Neutrophil (primary cell): Measurements from ENCODE around the gene GBA3.

Source experiments
- H3K27ac ChIP-seq: fragments of 200-600 bp; sonication (generic); 2 replicates; pipeline ENCODE4 v1.5.1; 2016; ENCODE audit warnings: mild to moderate bottlenecking, moderate library complexity
- H3K27me3 ChIP-seq: fragments of 200-600 bp; sonication (generic); 2 replicates; pipeline ENCODE4 v1.6.0; 2016; ENCODE audit warnings: mild to moderate bottlenecking
- H3K36me3 ChIP-seq: fragments of 200-600 bp; sonication (generic); 2 replicates; pipeline ENCODE4 v1.5.1; 2017
- H3K4me1 ChIP-seq, 2 experiments: fragments of 200-600 bp in 1 of 2; sonication (generic) in 1 of 2; 1 replicate in 1 of 2; 2 replicates in 1 of 2; pipeline versions ENCODE4 v1.5.1 to v1.6.1; 2013 to 2016; ENCODE audit warnings: low read depth in 1 of 2, low read length in 1 of 2, mild to moderate bottlenecking in 1 of 2, moderate library complexity in 1 of 2; ENCODE audit not compliant: control insufficient read depth in 1 of 2, insufficient read depth in 1 of 2
- H3K4me3 ChIP-seq, 2 experiments: fragments of 200-600 bp in 1 of 2; sonication (generic) in 1 of 2; 1 replicate in 1 of 2; 2 replicates in 1 of 2; pipeline ENCODE4 v1.5.1; 2013 to 2016; ENCODE audit warnings: low read depth in 1 of 2, low read length in 1 of 2, mild to moderate bottlenecking in 1 of 2, moderate library complexity in 1 of 2
- H3K9me3 ChIP-seq: fragments of 200-600 bp; sonication (generic); 2 replicates; pipeline ENCODE4 v1.5.1; 2016
- TF ChIP-seq, protein P1 (sequence below): fragments of 200-600 bp; sonication (generic); IDR thresholded peaks from 2 replicates; pipeline ENCODE4 v1.5.1; 2016; ENCODE audit warnings: antibody characterized with exemption

Gene GBA3

DNA sequence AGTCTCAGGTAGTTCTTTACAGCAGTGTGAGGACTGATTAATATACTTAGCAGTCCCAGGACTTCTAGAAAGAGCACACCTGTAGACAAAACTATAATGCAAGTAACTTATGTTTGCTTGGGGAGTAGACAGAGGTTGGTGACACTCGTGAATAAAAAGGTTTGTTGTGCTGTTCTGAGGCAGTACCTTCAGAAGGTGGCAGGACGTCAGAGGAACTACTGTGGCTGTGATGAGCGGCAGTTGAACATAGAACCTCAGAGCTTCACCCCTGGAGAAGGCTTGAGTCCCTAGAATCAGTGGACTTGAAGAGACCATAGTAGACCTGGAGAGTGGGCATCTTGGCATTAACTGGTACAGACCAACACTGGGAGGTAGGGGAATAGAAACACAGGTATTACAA is 3.3 kb upstream of the GBA3 start:
- H3K27ac ChIP-seq, result peak overlapping the region; percentile 10
- no peak overlapping the region for H3K4me3 ChIP-seq
- TF ChIP-seq, protein P1, sequence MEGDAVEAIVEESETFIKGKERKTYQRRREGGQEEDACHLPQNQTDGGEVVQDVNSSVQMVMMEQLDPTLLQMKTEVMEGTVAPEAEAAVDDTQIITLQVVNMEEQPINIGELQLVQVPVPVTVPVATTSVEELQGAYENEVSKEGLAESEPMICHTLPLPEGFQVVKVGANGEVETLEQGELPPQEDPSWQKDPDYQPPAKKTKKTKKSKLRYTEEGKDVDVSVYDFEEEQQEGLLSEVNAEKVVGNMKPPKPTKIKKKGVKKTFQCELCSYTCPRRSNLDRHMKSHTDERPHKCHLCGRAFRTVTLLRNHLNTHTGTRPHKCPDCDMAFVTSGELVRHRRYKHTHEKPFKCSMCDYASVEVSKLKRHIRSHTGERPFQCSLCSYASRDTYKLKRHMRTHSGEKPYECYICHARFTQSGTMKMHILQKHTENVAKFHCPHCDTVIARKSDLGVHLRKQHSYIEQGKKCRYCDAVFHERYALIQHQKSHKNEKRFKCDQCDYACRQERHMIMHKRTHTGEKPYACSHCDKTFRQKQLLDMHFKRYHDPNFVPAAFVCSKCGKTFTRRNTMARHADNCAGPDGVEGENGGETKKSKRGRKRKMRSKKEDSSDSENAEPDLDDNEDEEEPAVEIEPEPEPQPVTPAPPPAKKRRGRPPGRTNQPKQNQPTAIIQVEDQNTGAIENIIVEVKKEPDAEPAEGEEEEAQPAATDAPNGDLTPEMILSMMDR, result no peak
- H3K27me3 ChIP-seq, result peaks cover 10% of the 10 kb centered on the region
- no peaks in the 10 kb centered on the region for H3K9me3 ChIP-seq
- no peaks in the 10 kb centered on the region for H3K36me3 ChIP-seq
- peaks cover 12 to 15% of the 10 kb centered on the region in 2 experiments for H3K4me1 ChIP-seq

DNA sequence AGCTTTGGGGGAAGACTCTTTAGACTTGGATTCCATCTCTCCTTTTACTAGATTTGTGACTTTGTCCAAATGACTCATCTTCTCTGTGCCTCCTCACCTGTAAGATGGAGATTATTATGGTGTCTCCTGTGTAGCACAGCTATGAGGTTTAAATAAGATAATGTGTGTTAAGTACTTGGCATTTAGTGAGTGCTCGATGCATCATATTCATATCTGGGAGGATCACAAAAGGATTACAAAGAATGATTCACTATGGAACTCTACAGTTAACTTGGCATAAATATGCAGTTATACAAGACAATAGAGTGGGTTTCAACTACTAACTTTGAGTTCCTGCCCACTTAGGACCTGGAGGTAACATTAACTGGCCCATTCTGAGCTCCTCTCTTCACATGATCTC is 2.3 kb downstream of the GBA3 start:
- peaks cover 10% of the 10 kb centered on the region for H3K27me3 ChIP-seq
- TF ChIP-seq, protein P1, result no peak
- H3K36me3 ChIP-seq, result no peaks in the 10 kb centered on the region
- no peaks in the 10 kb centered on the region for H3K4me1 ChIP-seq
- H3K9me3 ChIP-seq, result no peaks in the 10 kb centered on the region
- H3K4me3 ChIP-seq, result no peak overlapping the region
- no peak overlapping the region for H3K27ac ChIP-seq

DNA sequence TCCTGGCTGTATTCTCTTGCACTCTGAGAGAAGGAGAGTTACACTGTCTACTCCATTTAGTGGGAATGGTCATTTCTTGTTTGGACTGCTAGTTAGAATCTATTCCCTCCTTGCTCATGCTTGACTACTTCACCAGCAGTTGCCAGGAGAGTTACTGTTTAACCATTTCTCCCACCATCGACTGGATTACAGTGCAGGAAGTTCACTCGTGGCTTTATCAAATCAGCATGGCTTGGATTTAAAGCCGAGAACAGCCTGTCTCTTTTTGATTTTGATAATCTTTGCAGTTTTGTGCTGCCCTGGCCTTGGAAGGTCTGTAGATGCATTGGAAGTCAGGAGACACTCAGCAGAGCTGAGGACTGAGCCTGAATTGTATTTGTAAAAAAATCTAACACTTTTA is 3.2 kb downstream of the GBA3 start:
- no peaks in the 10 kb centered on the region for H3K4me1 ChIP-seq
- H3K27ac ChIP-seq, result no peak overlapping the region
- H3K4me3 ChIP-seq, result no peak overlapping the region
- no peaks in the 10 kb centered on the region for H3K9me3 ChIP-seq
- peaks cover 10% of the 10 kb centered on the region for H3K27me3 ChIP-seq
- TF ChIP-seq, protein P1, result no peak
- no peaks in the 10 kb centered on the region for H3K36me3 ChIP-seq

DNA sequence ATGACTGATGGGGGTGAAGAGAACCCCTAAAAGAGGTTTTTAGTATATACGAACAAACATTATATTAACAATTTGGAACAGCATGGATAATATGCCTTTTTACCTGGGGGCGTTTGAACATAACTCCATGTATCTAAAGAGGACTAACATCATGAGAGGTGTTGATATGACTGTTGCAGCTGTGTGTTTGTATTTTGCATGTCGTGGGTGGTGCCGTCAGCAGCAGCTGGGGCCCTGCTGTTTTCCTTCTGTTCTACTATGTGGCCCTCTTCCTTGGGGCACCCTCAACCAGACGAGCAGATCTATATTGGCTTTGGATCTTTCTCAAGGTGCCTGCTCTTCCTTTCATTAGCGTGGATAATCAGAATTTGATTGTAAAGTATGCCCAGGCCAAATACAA is 11.2 kb downstream of the GBA3 start:
- Histone ChIP-seq H3K27ac (no peak overlapping the region), H3K4me3 (no peak overlapping the region)
- TF ChIP-seq, protein P1, result no peak

DNA sequence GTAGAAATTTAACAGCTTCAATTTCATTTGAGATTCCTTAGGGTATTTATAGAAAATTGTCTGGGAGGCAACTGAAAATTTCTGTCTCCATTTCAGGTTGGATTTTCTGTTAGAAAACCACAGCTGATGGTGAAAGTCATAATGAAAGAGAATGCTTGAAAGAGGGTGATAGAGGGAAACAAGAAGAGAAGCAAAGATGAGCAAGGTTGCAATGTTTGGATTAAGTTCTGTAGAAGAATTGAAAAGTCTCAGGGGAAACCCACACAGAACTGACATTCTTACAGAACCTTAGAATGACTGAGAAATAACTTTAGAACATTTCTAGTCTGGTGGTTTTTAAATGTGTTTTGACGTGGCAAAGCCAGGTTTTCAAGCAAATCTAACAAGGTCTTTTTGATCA is 14.7 kb downstream of the GBA3 start:
- Histone ChIP-seq H3K27ac (no peak overlapping the region), H3K27me3 (no peaks in the 10 kb centered on the region), H3K4me1 (no peaks in the 10 kb centered on the region), H3K36me3 (no peaks in the 10 kb centered on the region), H3K9me3 (no peaks in the 10 kb centered on the region), H3K4me3 (no peak overlapping the region)
- TF ChIP-seq, protein P1, result no peak

More for the DNA sequence above, 11.2 kb downstream of the GBA3 start:
- Histone ChIP-seq H3K36me3 (no peaks in the 10 kb centered on the region), H3K4me1 (no peaks in the 10 kb centered on the region), H3K9me3 (no peaks in the 10 kb centered on the region), H3K27me3 (no peaks in the 10 kb centered on the region)

DNA sequence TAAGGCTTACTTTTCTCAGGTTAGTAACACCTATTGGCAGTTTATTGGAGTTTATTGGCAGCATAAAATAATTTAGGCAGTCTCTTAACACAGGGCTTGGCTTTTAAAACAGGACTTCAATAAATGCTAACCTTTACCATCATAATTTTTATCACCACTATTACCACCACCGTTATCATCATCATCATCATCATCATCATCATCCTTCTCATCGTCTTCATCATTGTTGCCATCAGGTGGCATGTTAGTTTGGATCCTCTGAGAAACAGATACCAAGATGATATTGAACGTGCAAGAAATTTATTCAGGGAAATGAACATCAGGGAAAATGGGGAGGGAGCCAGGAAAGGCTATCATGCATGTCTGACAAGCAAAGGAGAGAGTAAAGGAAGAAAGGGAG is 16.2 kb downstream of the GBA3 start:
- Histone ChIP-seq H3K27ac (no peak overlapping the region), H3K27me3 (no peaks in the 10 kb centered on the region), H3K36me3 (no peaks in the 10 kb centered on the region), H3K4me3 (no peak overlapping the region), H3K4me1 (no peaks in the 10 kb centered on the region), H3K9me3 (no peaks in the 10 kb centered on the region)
- TF ChIP-seq, protein P1, result no peak
